ENCODE data around the gene LDLRAD3.
A peak's percentile ranks its signal among the peaks of the same experiment; 100 is the strongest.
"Not testable (repeated sequence)": the region's sequence is repeated elsewhere in the genome, so short reads cannot be mapped to it uniquely, and the experiment has no call there.

Gene LDLRAD3

GRCh38 chr11:35997902-35998520 lies 54.1 kb downstream of the LDLRAD3 start:
- no peak for DNase-seq

- DNase-seq: no peak
Observed at GRCh38 chr11:35998634-35999033, 54.8 kb downstream of the LDLRAD3 start.

GRCh38 chr11:36000616-36001190 lies 56.8 kb downstream of the LDLRAD3 start:
- no peak for DNase-seq

- no peak for DNase-seq
Observed at GRCh38 chr11:36002196-36002595, 58.3 kb downstream of the LDLRAD3 start.

GRCh38 chr11:36002796-36003195 lies 58.9 kb downstream of the LDLRAD3 start:
- DNase-seq: no peak

GRCh38 chr11:36006556-36006955 lies 62.7 kb downstream of the LDLRAD3 start:
- DNase-seq: no peak

- no peak for DNase-seq
Observed at GRCh38 chr11:36007127-36007655, 63.3 kb downstream of the LDLRAD3 start.

- no peak for DNase-seq
Observed at GRCh38 chr11:36008584-36008983, 64.7 kb downstream of the LDLRAD3 start.

GRCh38 chr11:36009473-36009872 lies 65.6 kb downstream of the LDLRAD3 start:
- DNase-seq: no peak

GRCh38 chr11:36010010-36010740 lies 66.3 kb downstream of the LDLRAD3 start:
- DNase-seq: peak; percentile 6

GRCh38 chr11:36011574-36011973 lies 67.7 kb downstream of the LDLRAD3 start:
- no peak for DNase-seq

GRCh38 chr11:36012455-36012854 lies 68.6 kb downstream of the LDLRAD3 start:
- DNase-seq: no peak

- no peak for DNase-seq
Observed at GRCh38 chr11:36012979-36013378, 69.1 kb downstream of the LDLRAD3 start.

GRCh38 chr11:36013446-36013845 lies 69.6 kb downstream of the LDLRAD3 start:
- DNase-seq: not testable (repeated sequence)

GRCh38 chr11:36013950-36014897 lies 70.4 kb downstream of the LDLRAD3 start:
- DNase-seq: no peak

- no peak for DNase-seq
Observed at GRCh38 chr11:36014898-36015665, 71.2 kb downstream of the LDLRAD3 start.

GRCh38 chr11:36015799-36016198 lies 71.9 kb downstream of the LDLRAD3 start:
- DNase-seq: no peak

GRCh38 chr11:36016263-36016662 lies 72.4 kb downstream of the LDLRAD3 start:
- DNase-seq: no peak

- DNase-seq: no peak
Observed at GRCh38 chr11:36016709-36017108, 72.8 kb downstream of the LDLRAD3 start.

- DNase-seq: peak; percentile 82
Observed at GRCh38 chr11:36019005-36019596, 75.2 kb downstream of the LDLRAD3 start.

- DNase-seq: no peak
Observed at GRCh38 chr11:36019722-36020121, 75.9 kb downstream of the LDLRAD3 start.

GRCh38 chr11:36022882-36023281 lies 79.0 kb downstream of the LDLRAD3 start:
- DNase-seq: no peak
